Endothelial cell of umbilical vein (primary cell): ENCODE data around the gene TMEM135.

ENCODE experiments used
- EZH2 ChIP-seq: IDR thresholded peaks from 2 replicates; pipeline ENCODE4 v1.6.1; 2012; ENCODE audit warnings: borderline replicate concordance, low read depth, mild to moderate bottlenecking, moderate library complexity, low read length, inconsistent platforms; ENCODE audit not compliant: severe bottlenecking
- FOS ChIP-seq: IDR thresholded peaks from 2 replicates; pipeline ENCODE4 v1.6.1; 2011; ENCODE audit warnings: mild to moderate bottlenecking, low read length, moderate library complexity, borderline replicate concordance; ENCODE audit not compliant: insufficient read depth
- MYC ChIP-seq: IDR thresholded peaks from one replicate; pipeline ENCODE4 v1.6.1; 2011; ENCODE audit warnings: mild to moderate bottlenecking, low read depth, low read length
- POLR2A ChIP-seq: IDR thresholded peaks from 2 replicates; pipeline ENCODE4 v1.6.1; 2012; ENCODE audit warnings: low read depth, mild to moderate bottlenecking, control low read depth, low read length
- TF ChIP-seq, protein P1 (sequence below), 2 donors: IDR thresholded peaks; 1 replicate in 1 of 2; 2 replicates in 1 of 2; pipeline ENCODE4 v1.5.1; 2011; ENCODE audit warnings: low read length in 2 of 2, mild to moderate bottlenecking in 2 of 2, moderate library complexity in 2 of 2, control low read depth in 1 of 2, inconsistent platforms in 1 of 2, low read depth in 1 of 2; ENCODE audit not compliant: insufficient read depth in 1 of 2; ENCODE audit errors: extremely low read depth in 1 of 2

DNA sequence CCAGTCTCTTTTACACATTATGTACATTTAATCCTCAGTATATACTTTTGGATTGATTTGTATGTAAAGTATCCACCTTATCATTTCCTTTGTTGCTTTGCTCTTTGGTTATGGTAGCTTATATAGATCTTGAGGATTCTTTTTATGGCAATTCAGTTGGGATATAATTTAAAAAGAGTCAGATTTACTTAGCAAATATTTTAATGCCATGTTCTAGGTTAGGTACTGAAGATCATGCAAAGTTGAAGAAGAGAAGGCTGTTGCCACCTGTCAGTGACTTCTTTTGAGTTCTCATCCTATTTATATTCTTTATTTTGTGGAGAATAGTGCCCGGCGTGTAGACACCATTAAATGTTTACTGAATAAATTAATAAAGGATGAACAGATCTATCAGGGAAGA, 279.7 kb downstream of the TMEM135 start:
- TF ChIP-seq, protein P1, sequence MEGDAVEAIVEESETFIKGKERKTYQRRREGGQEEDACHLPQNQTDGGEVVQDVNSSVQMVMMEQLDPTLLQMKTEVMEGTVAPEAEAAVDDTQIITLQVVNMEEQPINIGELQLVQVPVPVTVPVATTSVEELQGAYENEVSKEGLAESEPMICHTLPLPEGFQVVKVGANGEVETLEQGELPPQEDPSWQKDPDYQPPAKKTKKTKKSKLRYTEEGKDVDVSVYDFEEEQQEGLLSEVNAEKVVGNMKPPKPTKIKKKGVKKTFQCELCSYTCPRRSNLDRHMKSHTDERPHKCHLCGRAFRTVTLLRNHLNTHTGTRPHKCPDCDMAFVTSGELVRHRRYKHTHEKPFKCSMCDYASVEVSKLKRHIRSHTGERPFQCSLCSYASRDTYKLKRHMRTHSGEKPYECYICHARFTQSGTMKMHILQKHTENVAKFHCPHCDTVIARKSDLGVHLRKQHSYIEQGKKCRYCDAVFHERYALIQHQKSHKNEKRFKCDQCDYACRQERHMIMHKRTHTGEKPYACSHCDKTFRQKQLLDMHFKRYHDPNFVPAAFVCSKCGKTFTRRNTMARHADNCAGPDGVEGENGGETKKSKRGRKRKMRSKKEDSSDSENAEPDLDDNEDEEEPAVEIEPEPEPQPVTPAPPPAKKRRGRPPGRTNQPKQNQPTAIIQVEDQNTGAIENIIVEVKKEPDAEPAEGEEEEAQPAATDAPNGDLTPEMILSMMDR (IDR thresholded peaks at IDR 0.05; ENCODE audit: extremely low read depth in 1 of 2, insufficient read depth in 1 of 2, low read depth in 1 of 2, low read length in 2 of 2), result no peak
- TF ChIP-seq POLR2A, result no peak
- no peak for TF ChIP-seq EZH2
- no peak for TF ChIP-seq FOS
- TF ChIP-seq MYC, result no peak
